ENCODE results near the gene SMG9.

The SMG9 gene

GRCh38 chr19:43720936-43721335 is 33.8 kb downstream of the SMG9 start:
- DNase-seq, result no peak

- no peak for DNase-seq
These were observed 34.8 kb downstream of the SMG9 start for GRCh38 chr19:43719918-43720317.

- DNase-seq, result no peak
These were observed 35.3 kb downstream of the SMG9 start for GRCh38 chr19:43719378-43719868.

- DNase-seq, result no peak
These were observed 36.0 kb downstream of the SMG9 start for GRCh38 chr19:43718627-43719377.

- no peak for DNase-seq
These were observed 39.0 kb downstream of the SMG9 start, which contains the start of gene IRGC for GRCh38 chr19:43715776-43716175. IRGC (plus strand) TSS chr19:43716076; CDS start chr19:43718559, 2,483 bp downstream.

GRCh38 chr19:43713208-43713607 is 41.6 kb downstream of the SMG9 start:
- no peak for DNase-seq

- no peak for DNase-seq
These were observed 42.9 kb downstream of the SMG9 start for GRCh38 chr19:43711751-43712355.

GRCh38 chr19:43708716-43709115 is 46.0 kb downstream of the SMG9 start:
- no peak for DNase-seq

GRCh38 chr19:43707158-43707712 is 47.5 kb downstream of the SMG9 start:
- DNase-seq, result no peak

- no peak for DNase-seq
These were observed 49.0 kb downstream of the SMG9 start for GRCh38 chr19:43705729-43706128.

GRCh38 chr19:43704002-43704705 is 50.6 kb downstream of the SMG9 start:
- DNase-seq, result no peak

GRCh38 chr19:43700395-43701000 is 54.3 kb downstream of the SMG9 start:
- no peak for DNase-seq

- no peak for DNase-seq
These were observed 55.0 kb downstream of the SMG9 start for GRCh38 chr19:43699506-43700394.

GRCh38 chr19:43697295-43697694 is 57.5 kb downstream of the SMG9 start:
- no peak for DNase-seq

GRCh38 chr19:43695985-43696704 is 58.6 kb downstream of the SMG9 start:
- no peak for DNase-seq

GRCh38 chr19:43694553-43694952 is 60.2 kb downstream of the SMG9 start:
- DNase-seq, result no peak

GRCh38 chr19:43692877-43693276 is 61.9 kb downstream of the SMG9 start:
- no peak for DNase-seq

GRCh38 chr19:43692385-43692784 is 62.4 kb downstream of the SMG9 start:
- no peak for DNase-seq

- no peak for DNase-seq
These were observed 63.0 kb downstream of the SMG9 start for GRCh38 chr19:43691755-43692154.

- DNase-seq, result no peak
These were observed 63.9 kb downstream of the SMG9 start for GRCh38 chr19:43690890-43691289.

GRCh38 chr19:43690444-43690843 is 64.3 kb downstream of the SMG9 start:
- DNase-seq, result no peak
